Activated naive CD4-positive, alpha-beta T cell treated with anti-CD3 and anti-CD28 coated beads, Interleukin-2, amount 50 U/mL, for 24 hours (primary cell): ENCODE results near the gene EDIL3.

ENCODE experiments used
- H3K27ac Mint-ChIP-seq: one replicate; pipeline ENCODE4 v1.8.0; 2021; ENCODE audit warnings: mild to moderate bottlenecking, mixed read lengths
- H3K27me3 Mint-ChIP-seq: one replicate; pipeline ENCODE4 v1.8.0; 2021; ENCODE audit warnings: mixed read lengths
- H3K36me3 Mint-ChIP-seq: one replicate; pipeline ENCODE4 v1.8.0; 2021; ENCODE audit warnings: mixed read lengths
- H3K4me1 Mint-ChIP-seq: one replicate; pipeline ENCODE4 v1.8.0; 2021; ENCODE audit warnings: mixed read lengths
- H3K4me3 Mint-ChIP-seq: one replicate; pipeline ENCODE4 v1.8.0; 2021; ENCODE audit warnings: mild to moderate bottlenecking, mixed read lengths
- H3K9me3 Mint-ChIP-seq: one replicate; pipeline ENCODE4 v1.8.0; 2021; ENCODE audit warnings: mixed read lengths

Gene EDIL3, protein sequence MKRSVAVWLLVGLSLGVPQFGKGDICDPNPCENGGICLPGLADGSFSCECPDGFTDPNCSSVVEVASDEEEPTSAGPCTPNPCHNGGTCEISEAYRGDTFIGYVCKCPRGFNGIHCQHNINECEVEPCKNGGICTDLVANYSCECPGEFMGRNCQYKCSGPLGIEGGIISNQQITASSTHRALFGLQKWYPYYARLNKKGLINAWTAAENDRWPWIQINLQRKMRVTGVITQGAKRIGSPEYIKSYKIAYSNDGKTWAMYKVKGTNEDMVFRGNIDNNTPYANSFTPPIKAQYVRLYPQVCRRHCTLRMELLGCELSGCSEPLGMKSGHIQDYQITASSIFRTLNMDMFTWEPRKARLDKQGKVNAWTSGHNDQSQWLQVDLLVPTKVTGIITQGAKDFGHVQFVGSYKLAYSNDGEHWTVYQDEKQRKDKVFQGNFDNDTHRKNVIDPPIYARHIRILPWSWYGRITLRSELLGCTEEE

DNA sequence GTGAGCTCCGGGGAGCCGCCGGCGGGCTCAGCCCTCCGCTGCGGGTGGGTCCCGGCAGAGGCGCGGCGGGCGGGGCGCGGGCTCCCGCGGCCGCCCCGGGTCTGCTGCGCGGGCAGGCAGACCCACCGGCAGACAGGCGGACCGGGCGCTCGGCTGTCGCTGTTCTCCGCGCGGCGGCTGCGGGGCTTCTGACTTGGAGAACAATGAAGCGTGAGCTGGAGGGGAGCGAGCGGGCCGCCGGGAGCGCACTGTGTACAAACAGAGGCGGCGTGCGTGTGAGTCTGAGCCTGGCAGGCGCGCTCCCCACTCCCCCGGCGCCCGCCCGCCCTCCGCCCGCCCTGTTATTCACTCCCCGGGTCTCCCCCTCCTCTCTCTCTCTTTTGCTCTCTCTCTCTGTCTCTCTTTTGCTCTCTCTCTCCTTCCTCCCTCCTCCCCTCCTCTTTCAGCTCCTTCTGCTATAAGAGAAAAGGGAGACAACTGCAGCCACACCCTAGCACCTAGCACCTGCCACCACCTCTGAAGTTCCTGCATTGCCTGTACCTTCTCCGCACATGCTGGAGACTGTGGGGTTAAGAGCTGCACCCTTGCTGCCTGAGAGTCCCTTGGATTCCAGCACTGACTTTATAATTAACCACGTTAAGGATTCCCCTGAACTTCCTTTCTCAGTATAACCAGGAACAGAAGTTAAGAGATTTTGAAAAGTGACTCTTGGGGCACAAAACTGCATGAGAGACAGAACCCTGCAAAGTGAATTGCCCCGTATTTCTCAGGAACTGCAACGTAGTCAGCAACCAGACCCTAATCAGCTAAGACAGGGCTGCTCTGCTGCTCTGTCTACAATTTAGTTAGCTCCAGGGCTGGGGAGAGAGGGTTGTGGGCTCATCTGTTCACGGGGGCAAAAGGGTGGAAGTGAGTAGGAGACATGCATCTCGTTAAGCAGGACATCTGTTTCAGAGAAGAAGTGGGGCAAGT lies at the start of gene EDIL3:
Gene EDIL3, minus strand, starts transcription at position 277 of the 972 bp plus-strand sequence. CDS start 506 bp downstream, outside the sequence.
- H3K27me3 Mint-ChIP-seq = peaks cover 34% of the 10 kb centered on the region
- no peaks in the 10 kb centered on the region for H3K9me3 Mint-ChIP-seq
- no peak within 1 kb of the TSS for H3K4me3 Mint-ChIP-seq
- no peak within 1 kb of the TSS for H3K27ac Mint-ChIP-seq
- H3K4me1 Mint-ChIP-seq = no peaks in the 10 kb centered on the region
- H3K36me3 Mint-ChIP-seq = no peaks in the 10 kb centered on the region

DNA sequence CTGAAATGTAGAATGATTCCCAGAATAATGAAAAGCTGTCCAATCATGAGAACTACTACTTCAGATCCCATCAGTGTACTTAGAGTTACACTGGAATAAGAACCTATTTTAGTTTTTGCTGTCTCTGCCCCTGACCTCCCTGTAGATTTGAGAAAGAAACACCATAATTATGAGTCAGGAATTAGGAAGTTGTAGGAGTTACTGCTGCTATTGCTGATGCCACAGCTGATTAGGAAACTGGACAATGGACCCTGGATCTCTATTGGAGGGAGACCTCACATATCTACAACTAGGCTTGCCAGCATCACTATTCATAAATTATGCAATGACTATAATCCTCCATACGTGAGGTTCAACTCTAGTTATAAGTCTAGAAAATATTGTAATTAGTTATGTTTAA lies 48.8 kb upstream of the EDIL3 start:
- peaks cover 4% of the 10 kb centered on the region for H3K9me3 Mint-ChIP-seq
- no peak overlapping the region for H3K4me3 Mint-ChIP-seq
- no peaks in the 10 kb centered on the region for H3K36me3 Mint-ChIP-seq
- no peaks in the 10 kb centered on the region for H3K4me1 Mint-ChIP-seq
- no peak overlapping the region for H3K27ac Mint-ChIP-seq
- H3K27me3 Mint-ChIP-seq = no peaks in the 10 kb centered on the region

DNA sequence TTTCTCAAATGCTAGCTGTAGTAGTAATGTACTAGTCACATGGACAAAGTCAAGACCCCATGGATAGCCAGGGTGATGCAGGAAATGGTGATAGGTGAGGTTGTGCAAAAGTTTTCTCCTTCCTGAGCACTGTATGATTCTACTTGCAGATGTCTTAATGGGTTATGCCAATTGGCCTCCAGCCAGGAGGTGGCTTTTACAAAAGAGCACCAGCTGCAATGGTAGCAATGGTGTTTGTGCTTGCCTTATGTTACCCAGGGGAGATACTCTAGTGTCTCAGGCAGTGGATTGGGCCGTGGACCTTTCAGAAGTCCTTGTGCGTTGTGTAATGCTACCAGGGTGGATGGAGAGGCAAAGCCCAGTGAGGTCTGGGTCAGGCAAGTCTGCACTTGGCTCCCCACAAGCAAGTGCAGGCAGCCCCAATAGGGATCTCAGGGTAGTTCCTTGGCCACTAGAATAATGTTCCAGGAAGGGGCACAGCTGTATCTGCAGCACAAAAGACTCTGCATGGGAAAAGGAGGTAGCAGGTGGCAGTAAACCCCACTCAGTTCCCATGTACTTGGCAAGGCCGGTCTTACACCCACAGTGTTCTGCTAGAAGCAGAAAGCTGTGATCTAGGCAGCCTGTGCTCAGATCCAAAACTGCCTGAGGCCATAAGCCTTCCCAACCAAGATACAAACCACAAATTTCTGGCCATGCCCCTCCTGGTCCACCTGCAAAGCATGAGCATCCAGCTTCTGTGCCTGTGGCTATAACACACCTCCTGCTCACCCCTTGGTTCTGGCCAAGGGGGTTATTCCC lies 46.4 kb upstream of the EDIL3 start:
- no peak overlapping the region for H3K4me3 Mint-ChIP-seq
- peaks cover 4% of the 10 kb centered on the region for H3K9me3 Mint-ChIP-seq
- no peaks in the 10 kb centered on the region for H3K4me1 Mint-ChIP-seq
- H3K36me3 Mint-ChIP-seq = no peaks in the 10 kb centered on the region
- no peaks in the 10 kb centered on the region for H3K27me3 Mint-ChIP-seq
- H3K27ac Mint-ChIP-seq = no peak overlapping the region

DNA sequence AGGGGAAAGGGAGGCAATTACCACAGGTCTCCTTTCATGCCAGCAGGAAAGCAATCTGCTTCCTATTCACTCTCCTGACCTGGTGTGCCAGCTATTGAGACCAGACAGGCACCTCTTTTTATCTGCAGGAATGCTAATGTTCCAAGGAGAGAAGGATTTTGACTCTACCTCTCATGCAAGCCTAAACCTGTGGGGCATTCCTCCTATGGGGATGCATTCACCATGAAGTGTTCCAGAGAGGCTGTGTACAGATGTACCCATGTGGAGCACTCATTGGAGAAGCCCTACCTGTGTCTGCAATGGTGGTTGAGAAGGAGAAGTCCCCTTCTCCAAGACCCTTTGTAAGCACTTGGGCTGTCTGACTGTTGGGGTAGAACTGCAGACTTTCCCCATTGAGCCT lies 45.4 kb upstream of the EDIL3 start:
- Mint-ChIP-seq H3K4me1 (no peaks in the 10 kb centered on the region), H3K4me3 (no peak overlapping the region), H3K27ac (no peak overlapping the region), H3K36me3 (no peaks in the 10 kb centered on the region), H3K9me3 (peaks cover 4% of the 10 kb centered on the region), H3K27me3 (no peaks in the 10 kb centered on the region)

DNA sequence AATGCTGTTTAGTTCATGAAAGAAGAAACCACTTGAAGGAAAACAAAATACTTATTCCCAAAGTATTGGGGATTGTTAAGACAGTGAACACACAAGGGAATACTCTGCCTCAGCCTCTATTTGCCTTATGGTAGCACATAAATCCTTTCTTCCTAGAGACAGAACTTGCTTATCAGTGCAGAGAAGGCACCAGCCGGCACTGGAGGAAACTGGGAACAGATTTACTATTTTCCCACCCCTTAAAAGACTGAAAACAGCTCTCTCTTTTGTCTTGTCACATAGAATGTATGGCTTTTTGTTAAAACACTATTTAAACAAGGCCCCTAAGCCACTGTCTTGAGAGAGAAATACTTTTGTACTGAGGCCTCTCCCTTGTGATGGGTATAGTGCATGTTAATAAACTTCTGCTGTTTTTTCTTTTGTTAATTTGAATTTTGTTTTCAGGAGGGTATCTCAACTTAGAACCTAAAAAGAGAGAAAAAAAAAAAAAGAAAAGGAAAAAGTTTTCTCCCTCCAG lies 40.7 kb upstream of the EDIL3 start:
- Mint-ChIP-seq H3K36me3 (no peaks in the 10 kb centered on the region), H3K4me1 (no peaks in the 10 kb centered on the region), H3K27me3 (no peaks in the 10 kb centered on the region), H3K9me3 (peaks cover 6% of the 10 kb centered on the region), H3K27ac (no peak overlapping the region), H3K4me3 (no peak overlapping the region)

DNA sequence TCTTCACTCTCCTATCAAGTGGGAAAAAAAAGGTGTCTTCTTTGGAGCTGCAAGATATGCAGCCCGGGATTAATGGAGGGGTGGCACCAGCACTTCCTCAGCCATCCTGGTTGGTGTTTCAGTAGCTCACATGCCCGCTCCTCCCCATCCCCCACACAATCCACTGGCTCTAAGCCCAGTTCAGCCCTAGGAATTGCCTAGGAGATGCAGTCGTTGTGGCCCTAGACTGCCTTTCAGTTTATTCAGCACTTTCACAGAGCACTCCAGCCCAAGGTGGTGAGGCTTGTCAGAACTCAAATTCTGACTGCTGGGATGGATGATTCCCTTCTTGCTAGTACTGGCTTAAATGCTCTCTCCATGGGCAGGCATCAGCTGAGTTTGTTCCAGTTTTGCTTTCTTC lies 35.1 kb upstream of the EDIL3 start:
- H3K4me1 Mint-ChIP-seq = no peaks in the 10 kb centered on the region
- no peak overlapping the region for H3K27ac Mint-ChIP-seq
- H3K4me3 Mint-ChIP-seq = no peak overlapping the region
- H3K27me3 Mint-ChIP-seq = no peaks in the 10 kb centered on the region
- peaks cover 11% of the 10 kb centered on the region for H3K9me3 Mint-ChIP-seq
- no peaks in the 10 kb centered on the region for H3K36me3 Mint-ChIP-seq

DNA sequence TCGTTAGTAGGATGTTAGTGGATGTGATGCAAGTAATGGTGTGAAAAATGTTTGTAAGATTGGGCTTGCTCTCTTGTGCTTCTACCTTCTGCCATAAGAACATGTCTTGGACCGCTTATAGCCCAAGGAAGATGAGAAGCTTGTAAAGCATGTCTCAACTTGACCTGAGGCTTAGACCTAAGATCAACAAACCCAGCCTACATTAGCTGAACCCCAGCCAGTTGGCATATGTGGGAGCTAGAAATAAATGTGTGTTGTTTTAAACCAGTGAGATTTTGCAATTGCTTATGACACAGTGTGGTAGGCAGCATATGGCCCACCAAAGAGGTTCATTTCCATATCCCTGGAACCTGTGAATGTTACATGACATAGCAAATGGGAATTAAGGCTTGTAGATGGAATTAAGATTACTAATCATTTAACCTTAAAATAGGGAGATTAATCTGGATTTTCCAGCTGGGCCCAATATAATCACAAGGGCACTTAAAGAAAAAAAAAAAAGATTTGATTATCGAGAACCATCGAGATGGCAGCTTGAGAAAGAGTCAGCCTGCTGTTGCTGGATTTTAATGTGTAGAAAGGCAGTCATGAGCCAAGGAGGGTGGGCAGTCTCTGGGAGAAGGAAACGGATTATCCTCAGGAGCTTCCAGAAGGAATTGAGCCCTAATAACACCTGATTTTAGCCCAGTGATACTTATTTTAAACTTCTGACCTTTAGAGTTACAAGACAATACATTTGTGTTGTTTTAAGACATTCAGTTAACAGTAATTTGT lies 27.3 kb upstream of the EDIL3 start:
- no peak overlapping the region for H3K4me3 Mint-ChIP-seq
- H3K27me3 Mint-ChIP-seq = no peaks in the 10 kb centered on the region
- H3K9me3 Mint-ChIP-seq = no peaks in the 10 kb centered on the region
- H3K4me1 Mint-ChIP-seq = no peaks in the 10 kb centered on the region
- H3K27ac Mint-ChIP-seq = no peak overlapping the region
- H3K36me3 Mint-ChIP-seq = no peaks in the 10 kb centered on the region

DNA sequence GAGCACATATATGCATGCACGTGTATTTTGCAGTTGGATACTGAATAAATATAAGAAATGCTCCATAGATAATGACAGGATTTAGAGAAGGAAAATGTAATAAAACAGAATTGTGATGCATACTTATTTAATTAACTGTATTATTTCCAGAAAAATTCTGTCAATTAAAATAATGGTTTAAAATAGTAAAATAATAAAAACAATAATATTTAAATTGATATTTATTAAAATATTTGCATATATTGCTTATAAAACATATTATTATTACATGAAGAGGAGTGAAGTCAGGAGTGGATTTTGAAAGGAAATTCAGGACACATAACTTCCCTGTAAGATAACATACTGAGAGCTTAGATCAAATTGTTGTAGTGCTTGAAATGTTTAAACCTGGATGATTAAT lies 21.4 kb upstream of the EDIL3 start:
- H3K4me1 Mint-ChIP-seq = no peaks in the 10 kb centered on the region
- H3K9me3 Mint-ChIP-seq = no peaks in the 10 kb centered on the region
- H3K4me3 Mint-ChIP-seq = no peak overlapping the region
- H3K36me3 Mint-ChIP-seq = no peaks in the 10 kb centered on the region
- H3K27me3 Mint-ChIP-seq = no peaks in the 10 kb centered on the region
- no peak overlapping the region for H3K27ac Mint-ChIP-seq

DNA sequence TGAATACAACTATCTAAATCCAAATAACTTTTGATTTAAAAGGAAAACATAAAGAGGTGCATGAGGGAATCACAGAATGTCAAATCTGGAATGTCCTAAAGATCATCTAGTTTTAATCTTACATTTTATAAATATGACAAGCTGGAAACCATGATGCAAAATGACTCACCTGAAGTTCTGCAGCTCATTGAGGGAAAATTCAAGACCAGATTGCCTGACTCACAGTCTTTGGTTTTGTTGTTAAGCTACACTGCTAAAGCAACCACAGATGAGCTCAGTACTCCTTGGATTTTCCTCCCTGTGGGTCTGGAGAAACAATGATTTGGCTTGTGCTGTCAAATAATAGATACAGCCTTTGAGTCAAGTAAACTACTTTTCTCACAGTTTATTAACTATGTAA lies 19.1 kb upstream of the EDIL3 start:
- Mint-ChIP-seq H3K9me3 (no peaks in the 10 kb centered on the region), H3K36me3 (no peaks in the 10 kb centered on the region), H3K4me1 (no peaks in the 10 kb centered on the region), H3K27ac (no peak overlapping the region), H3K4me3 (no peak overlapping the region), H3K27me3 (no peaks in the 10 kb centered on the region)

DNA sequence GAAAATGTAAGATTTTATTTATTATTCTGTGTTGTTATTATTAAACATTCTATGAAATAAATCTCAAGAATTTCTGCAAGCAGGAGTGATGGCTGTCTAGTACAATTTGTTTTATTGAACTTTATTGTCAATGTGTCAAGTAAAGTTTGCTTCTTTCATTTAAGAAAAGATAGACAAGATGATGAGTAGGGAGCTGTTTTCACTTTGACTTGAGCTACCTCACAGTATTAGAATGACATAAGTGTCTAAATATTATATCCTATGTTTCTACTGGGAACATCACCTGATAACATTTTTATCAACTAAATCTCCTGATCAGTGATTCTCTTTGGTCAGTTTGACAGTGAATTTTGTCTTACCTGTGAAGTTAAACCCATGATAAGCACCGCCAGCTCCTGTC lies 12.7 kb upstream of the EDIL3 start:
- Mint-ChIP-seq H3K27ac (no peak overlapping the region), H3K4me1 (no peaks in the 10 kb centered on the region), H3K36me3 (no peaks in the 10 kb centered on the region), H3K27me3 (no peaks in the 10 kb centered on the region), H3K9me3 (peaks cover 6% of the 10 kb centered on the region), H3K4me3 (no peak overlapping the region)

DNA sequence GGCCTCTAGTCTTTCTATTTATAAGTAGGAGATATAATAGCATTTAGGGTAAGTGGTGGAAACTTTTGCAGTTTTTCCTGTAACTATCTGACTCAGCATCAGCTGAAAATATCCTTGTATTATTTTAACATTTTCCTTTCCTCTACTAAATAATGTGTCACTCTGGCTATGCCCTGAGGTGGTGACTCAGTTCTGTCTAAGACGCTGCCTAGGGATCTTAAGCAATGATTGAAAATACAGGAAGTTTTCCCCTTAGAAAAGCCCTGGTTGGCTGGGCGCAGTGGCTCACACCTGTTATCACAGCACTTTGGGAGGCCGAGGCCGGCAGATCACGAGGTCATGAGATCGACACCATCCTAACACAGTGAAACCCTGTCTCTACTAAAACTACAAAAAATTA lies 9.3 kb upstream of the EDIL3 start:
- Mint-ChIP-seq H3K9me3 (peaks cover 6% of the 10 kb centered on the region), H3K4me3 (no peak overlapping the region), H3K27me3 (no peaks in the 10 kb centered on the region), H3K4me1 (no peaks in the 10 kb centered on the region), H3K27ac (no peak overlapping the region), H3K36me3 (no peaks in the 10 kb centered on the region)

DNA sequence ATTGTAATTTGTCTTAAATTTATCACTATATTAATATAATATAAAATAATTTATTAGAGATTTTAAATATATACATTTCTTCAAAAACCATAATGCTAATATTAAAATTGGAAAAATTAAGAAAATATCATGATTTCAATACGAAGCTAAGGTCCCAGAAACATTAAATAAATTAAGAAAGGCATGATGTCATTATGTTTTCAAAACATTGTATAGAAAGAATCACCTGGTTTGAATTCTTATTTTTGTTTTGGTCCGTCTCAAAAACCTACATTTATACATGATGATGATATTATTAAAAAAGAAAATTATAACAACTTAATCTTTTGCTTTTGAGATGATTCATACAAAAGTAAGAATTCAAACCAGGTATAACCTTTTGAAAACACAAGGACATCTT lies 8.2 kb upstream of the EDIL3 start:
- no peaks in the 10 kb centered on the region for H3K36me3 Mint-ChIP-seq
- H3K9me3 Mint-ChIP-seq = peaks cover 6% of the 10 kb centered on the region
- no peak overlapping the region for H3K27ac Mint-ChIP-seq
- no peak overlapping the region for H3K4me3 Mint-ChIP-seq
- H3K4me1 Mint-ChIP-seq = no peaks in the 10 kb centered on the region
- no peaks in the 10 kb centered on the region for H3K27me3 Mint-ChIP-seq

DNA sequence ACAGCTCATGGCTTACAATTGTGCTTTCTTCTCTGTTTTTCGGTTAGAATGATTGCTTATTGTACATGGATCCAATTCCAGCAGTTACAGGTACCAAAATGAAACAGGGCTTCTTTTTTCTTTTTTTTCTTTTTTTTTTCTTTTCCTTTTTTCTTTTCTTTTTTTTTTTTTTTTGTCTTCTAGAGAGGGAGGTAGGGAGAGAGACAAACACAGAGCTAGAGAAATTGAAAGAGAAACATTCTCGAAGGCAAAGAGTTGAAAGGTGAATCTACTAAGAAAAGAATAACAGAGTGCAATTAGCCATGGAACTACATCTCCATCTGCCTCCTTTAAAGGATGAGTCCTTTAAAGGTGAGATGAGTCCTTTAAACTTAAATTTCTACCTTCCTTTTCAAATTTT lies 1.0 kb upstream of the EDIL3 start:
- no peaks in the 10 kb centered on the region for H3K4me1 Mint-ChIP-seq
- H3K36me3 Mint-ChIP-seq = no peaks in the 10 kb centered on the region
- no peak overlapping the region for H3K27ac Mint-ChIP-seq
- no peaks in the 10 kb centered on the region for H3K9me3 Mint-ChIP-seq
- peaks cover 34% of the 10 kb centered on the region for H3K27me3 Mint-ChIP-seq
- H3K4me3 Mint-ChIP-seq = no peak overlapping the region

DNA sequence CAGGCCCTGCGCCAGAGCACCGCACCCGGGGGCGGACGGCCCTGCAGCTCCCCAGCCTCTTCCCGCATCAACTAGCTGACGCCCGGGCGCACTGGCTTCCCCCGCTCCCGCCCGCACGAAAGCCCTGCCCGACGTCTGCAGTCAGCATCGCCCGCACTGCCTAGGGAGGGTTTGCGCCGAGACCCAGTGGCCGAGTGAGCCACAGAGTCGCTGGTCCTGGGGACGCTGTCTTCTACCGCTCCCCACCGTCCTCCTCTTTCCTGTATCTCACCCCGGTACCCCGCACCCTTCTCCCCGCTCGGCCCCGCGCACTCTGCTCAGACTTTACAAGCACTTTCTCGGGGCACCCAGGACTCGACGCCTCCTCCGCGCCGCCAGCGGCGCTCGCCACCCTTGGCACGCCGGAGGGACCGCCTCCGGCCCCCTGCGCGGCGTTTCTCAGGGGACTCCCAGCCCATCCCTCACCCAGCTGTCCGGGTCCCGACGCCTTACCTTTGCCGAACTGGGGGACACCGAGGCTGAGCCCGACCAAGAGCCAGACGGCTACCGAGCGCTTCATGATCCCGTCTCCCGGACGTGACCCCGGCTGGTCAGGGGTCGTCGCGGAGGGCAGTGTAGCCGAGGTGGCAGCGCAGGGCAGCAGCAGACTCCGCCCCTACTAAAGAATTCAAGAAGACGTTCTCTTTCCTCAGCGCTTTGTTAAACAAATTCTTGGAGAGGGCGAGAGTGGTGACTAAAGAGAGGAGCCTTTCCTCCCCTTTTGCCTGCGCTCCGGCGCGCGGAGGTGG lies 670 bp downstream of the EDIL3 start:
- Mint-ChIP-seq H3K27ac (no peak overlapping the region), H3K4me3 (no peak overlapping the region), H3K36me3 (no peaks in the 10 kb centered on the region), H3K27me3 (peaks cover 34% of the 10 kb centered on the region), H3K4me1 (no peaks in the 10 kb centered on the region), H3K9me3 (no peaks in the 10 kb centered on the region)
